ENCODE data around the gene CREB5.
"Not testable (repeated sequence)": the region's sequence is repeated elsewhere in the genome, so short reads cannot be mapped to it uniquely, and the experiment has no call there.

Gene CREB5

DNA sequence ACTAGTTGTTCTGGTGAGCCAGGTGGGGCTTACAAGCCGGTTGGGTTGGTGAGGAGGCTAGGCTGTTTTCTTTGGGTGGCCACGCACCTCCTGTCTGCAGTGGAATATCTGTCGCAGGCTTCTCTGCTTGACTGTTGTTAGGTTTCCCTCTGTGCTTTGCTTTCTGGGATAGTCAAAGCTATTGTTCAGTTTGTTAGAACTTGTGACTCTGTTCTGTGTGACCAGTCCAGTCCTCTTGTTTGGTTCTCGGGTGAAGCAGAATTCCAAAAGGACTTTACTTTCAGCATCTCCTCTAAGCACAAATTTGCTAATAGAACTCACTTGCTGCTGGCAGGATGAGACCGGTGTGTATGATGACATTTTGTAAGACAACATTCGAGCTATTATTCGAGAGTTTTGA lies 105.3 kb downstream of the CREB5 start:
- DNase-seq: no peak

- DNase-seq: no peak
Observed at GRCh38 chr7:28520074-28521015, 108.0 kb downstream of the CREB5 start.

GRCh38 chr7:28524978-28525377 lies 112.7 kb downstream of the CREB5 start:
- no peak for DNase-seq

GRCh38 chr7:28528899-28529298 lies 116.6 kb downstream of the CREB5 start:
- DNase-seq: no peak

DNA sequence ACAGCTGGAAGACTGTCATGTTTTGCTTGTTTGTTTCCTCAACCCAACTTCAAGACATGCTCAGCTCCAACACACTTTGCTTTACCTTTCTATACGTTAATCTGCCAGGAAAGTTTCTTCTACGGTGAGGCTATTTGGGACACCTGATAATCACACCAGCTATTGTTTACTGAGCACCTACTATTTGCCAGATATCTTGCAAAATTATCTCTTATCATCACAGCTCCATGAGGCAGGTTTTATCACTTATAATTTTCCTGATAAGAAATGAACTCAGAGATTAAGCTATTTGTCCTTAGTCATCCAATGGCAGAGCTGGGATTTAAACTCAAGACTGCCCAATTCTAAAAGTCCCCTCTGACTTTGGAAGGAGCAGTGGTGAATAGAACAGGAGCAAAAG lies 117.4 kb downstream of the CREB5 start:
- no peak for DNase-seq

DNA sequence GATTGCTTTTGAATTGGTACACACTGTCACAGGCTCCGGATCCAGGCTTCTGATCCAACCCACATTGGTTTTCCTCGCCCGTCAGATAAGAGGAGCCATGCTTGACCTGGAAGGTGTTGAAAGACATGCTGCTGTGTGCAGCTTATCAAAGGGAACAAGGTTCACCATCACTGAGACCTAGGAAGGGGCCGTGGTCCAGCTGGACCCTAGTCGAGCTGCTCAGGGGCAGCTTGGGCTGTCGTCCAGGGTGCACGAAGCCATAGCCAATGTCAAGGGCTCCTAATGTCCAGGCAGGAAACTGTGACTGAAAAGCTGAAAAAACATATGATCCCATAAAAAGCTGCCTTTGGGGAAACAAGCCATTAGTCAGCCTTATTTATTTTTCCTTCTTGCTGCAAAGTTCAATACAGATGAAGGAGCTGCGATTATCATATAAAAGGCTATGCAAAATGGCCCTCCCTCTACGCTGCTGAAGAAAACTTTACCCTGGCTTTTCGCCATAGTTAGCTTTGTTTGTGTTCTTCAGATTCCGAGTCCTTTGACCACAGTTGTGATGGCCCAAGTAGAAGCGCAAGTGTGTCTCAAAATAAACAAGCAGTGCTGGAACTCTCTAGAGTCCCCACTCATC lies 118.0 kb downstream of the CREB5 start:
- no peak for DNase-seq

GRCh38 chr7:28530803-28531175 lies 118.5 kb downstream of the CREB5 start:
- no peak for DNase-seq

- DNase-seq: no peak
Observed at GRCh38 chr7:28531291-28531690, 119.0 kb downstream of the CREB5 start.

DNA sequence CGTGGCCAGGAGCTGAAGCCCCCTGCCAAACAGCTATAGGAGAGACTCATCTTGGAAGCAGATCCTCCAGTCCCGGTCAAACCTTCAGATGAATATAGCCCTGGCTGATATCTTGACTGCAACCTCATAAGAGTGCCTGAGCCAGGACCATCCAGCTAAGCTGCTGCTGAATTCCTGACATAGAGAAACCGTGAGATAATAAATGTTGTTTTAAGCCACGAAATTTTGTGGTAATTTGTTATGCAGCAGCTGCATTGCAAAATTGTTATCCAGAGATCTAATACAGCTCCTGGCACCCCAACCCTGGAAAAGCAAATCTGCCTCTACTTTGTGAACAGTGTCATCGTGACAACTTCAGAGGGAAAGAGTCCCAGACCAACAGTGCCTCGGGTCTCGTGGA lies 119.9 kb downstream of the CREB5 start:
- DNase-seq: no peak

DNA sequence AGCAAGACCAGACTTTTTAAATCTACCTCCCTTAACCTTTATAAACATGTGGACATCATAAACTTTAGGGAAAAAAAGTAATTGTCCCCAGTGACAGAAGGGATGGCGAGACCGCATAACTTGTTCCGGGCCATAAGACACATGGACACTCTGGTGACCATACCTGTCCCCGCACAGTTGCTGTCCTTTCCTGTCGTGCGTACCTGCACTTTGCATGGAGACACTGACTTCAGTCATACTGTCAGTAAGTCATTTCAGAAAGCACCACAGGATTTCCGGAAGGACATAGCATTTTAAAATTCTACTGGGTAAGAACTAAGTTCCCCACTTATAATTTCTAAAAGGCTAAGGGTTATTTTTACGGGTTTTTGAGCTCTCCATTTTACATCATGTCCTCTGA lies 120.9 kb downstream of the CREB5 start:
- no peak for DNase-seq

DNA sequence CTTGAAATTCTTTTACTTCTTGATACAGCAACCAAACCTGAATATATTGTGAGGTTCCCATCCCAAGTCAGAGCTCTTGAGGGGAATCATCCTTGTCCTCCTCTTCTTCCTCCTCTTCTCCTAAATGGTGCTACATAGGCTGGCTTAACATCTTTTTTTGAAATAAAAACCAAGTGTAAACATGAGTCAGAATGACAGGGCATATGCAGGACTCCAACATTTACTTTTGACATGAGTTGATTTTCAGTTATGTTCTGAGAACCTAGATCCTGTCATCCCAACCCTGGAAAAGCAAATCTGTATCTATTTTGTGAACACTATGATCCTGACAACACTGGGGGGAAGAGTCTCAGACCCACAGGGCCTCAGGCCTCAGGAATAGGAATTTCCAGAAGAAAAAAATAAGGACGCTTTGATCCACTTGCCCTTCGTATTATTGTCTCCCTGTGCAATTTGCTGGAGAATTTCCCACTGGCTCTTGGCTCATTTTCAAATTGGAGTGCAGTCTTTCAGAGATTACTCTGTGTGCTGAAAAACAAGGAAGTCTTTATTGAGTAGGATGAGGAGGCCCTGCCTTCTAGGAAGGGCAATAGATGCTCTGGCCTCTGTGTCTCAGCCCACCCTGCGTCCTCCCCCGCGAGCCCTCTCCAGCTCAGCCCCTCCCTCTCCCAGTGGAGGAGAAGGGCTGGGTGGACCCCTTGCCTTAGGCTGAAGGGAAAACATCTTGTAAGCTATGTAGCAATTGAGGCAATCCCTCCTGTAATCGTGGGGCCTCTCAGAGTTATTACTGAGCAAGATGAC lies 121.6 kb downstream of the CREB5 start:
- DNase-seq: no peak

GRCh38 chr7:28536259-28536658 lies 123.9 kb downstream of the CREB5 start:
- no peak for DNase-seq

- no peak for DNase-seq
Observed at GRCh38 chr7:28539289-28539981, 127.1 kb downstream of the CREB5 start.

GRCh38 chr7:28542410-28542809 lies 130.1 kb downstream of the CREB5 start:
- no peak for DNase-seq

DNA sequence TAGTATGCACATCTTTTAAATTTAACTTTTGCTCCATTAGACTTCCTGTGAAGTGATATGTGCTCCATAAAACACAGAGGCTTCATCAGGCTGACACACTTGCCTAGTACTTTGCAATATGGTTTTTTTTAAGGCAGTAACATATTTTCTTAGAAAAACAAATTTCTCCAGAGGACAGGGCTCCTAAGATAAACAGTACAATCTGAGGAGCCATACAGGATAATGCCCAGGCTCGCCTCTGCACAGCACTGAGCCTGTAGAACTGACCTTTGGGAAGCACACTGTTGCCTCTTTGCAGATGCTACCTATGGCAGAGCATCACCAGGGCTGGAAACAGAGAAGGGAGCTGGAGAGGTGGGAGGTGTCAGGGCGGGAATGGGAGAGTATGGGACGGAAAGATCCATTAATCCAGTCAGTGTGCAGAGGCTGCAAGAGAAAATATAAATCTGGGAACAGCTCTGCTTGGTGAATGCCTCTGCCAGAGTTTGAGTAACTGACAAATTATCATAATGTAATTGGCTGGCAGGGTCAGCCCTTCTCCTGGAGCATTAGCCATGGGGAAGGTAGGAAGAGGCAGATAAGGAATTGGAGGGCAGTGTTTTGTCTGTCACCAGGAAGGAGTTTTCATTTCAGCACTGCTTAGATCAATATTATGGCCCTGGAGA lies 132.3 kb downstream of the CREB5 start:
- DNase-seq: no peak

- no peak for DNase-seq
Observed at GRCh38 chr7:28546067-28546466, 133.7 kb downstream of the CREB5 start.

GRCh38 chr7:28547115-28547514 lies 134.8 kb downstream of the CREB5 start:
- DNase-seq: no peak

DNA sequence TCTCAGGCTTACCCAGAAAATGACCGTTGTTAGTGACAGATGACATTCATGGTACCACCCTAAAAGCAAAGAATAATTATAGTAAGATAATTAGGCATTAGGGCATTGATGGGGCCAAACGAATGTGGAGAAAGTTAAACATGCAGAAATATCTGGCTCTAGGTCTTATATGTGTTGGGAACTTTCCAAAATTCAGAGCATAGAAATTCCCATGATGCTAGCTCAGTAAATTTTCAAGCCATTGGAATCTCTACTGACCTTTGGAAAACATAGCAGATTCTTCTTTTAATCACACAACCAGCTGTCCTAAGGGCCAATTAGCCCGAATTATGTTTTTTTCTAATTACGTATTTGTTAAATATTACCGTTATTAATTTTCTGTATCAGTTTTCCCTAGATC lies 136.1 kb downstream of the CREB5 start:
- DNase-seq: no peak

- no peak for DNase-seq
Observed at GRCh38 chr7:28549998-28550397, 137.7 kb downstream of the CREB5 start.

GRCh38 chr7:28550580-28551186 lies 138.4 kb downstream of the CREB5 start:
- no peak for DNase-seq

DNA sequence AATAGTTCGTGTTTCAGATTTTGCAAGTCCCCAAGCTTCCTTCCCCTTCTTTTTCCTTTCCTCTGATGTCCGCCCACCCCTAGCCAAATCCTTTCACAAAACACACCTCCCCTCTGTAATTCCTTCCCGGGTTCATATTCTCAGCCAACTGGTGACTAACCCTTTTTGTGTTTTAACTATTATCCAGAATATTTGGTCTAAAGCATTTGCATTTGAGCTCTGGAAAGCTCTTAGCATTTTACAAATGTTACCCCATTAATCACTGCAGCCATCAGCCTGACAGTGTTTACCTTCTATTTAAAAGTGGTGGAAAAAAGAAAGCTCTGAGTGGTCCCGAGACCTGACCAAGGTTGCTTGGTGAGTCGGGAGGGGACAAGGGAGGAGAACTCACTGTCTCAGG lies 139.0 kb downstream of the CREB5 start:
- no peak for DNase-seq

DNA sequence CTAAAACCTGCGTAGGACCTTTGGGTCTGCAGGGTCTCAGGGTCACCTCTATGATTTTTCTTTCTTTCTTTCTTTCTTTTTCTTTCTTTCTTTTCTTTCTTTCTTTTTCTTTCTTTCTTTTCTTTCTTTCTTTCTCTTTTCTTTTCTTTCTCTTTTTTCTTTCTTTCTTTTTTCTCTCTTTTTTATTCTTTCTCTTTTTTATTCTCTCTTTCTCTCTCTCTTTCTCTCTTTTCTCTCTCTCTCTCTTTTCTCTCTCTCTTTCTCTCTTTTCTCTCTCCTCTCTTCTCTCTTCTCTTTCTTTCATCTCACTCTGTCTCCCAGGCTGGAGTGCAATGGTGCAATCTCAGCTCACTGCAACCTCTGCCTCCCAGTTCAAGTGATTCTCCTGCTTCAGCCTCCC lies 139.4 kb downstream of the CREB5 start:
- not testable (repeated sequence) for DNase-seq
